A549 (cell line): Measurements from ENCODE around the gene GRIK1. TPM values are rescaled to one million over a fixed set of nuclear protein-coding genes. Genes with fewer than 3 reads are reported as not detected.

ENCODE experiments used
- ATAC-seq, 2 experiments: fragments of 200-7000 bp in 1 of 2; fragments of >200 bp in 1 of 2; cut with Nextera tagmentation in 1 of 2; cut with Tn5 transposase in 1 of 2; 3 replicates each; pipeline versions ENCODE4 v1.8.0 to v1.9.1; 2018 to 2020; ENCODE audit warnings: mild to moderate bottlenecking in 1 of 2, moderate library complexity in 1 of 2
- CTCF ChIA-PET: fragments of 300-600 bp; sonication (Branson Sonifier 250); formaldehyde crosslinking; extraction: SDS; loops from one replicate; lab custom pipeline; 2021; ENCODE audit warnings: antibody characterized with exemption, inconsistent platforms; lab: Yijun Ruan, JAX
- POLR2A ChIA-PET: fragments of 350-600 bp; formaldehyde crosslinking; extraction: SDS; loops from one replicate; lab custom pipeline; 2021; ENCODE audit warnings: antibody characterized with exemption, inconsistent platforms; lab: Yijun Ruan, JAX
- DNase-seq, 2 experiments: peaks; one replicate each; pipeline versions ENCODE4 v3.0.0 to v3.0.0-alpha.2; 2011 to 2016; ENCODE audit warnings: low read depth in 1 of 2, low spot score in 1 of 2
- FAIRE-seq: peaks from 2 replicates; lab custom pipeline; 2011; peaks lifted over from hg19 to GRCh38; lab: Jason Lieb, UNC
- H3K27ac ChIP-seq, 2 experiments: fragments of >200 bp; sonication (Bioruptor Twin); formaldehyde crosslinking; 3 replicates each; pipeline ENCODE4 v1.5.1; 2016 to 2017
- H3K4me1 ChIP-seq: fragments of >200 bp; sonication (Bioruptor Twin); formaldehyde crosslinking; 3 replicates; pipeline ENCODE4 v1.6.1; 2016
- H3K4me2 ChIP-seq: fragments of >200 bp; sonication (Bioruptor Twin); formaldehyde crosslinking; 3 replicates; pipeline ENCODE4 v1.6.1; 2016
- H3K4me3 ChIP-seq: fragments of >200 bp; sonication (Bioruptor Twin); formaldehyde crosslinking; 3 replicates; pipeline ENCODE4 v1.5.1; 2016
- H3K9me3 ChIP-seq: fragments of >200 bp; sonication (Bioruptor Twin); formaldehyde crosslinking; 3 replicates; pipeline ENCODE4 v1.6.1; 2016
- BCL3 ChIP-seq: fragments of >200 bp; sonication (Bioruptor Twin); formaldehyde crosslinking; IDR thresholded peaks from 3 replicates; pipeline ENCODE4 v1.6.1; 2016
- BHLHE40 ChIP-seq: IDR thresholded peaks from 2 replicates; pipeline ENCODE4 v1.6.1; 2012; ENCODE audit warnings: low read depth, low read length, inconsistent platforms
- CEBPB ChIP-seq, 2 experiments: fragments of >200 bp in 1 of 2; sonication (Bioruptor Twin) in 1 of 2; formaldehyde crosslinking in 1 of 2; IDR thresholded peaks; 2 replicates each; pipeline ENCODE4 v1.6.1; 2012 to 2016
- CHD2 ChIP-seq: fragments of 150-350 bp; IDR thresholded peaks from 2 replicates; pipeline ENCODE4 v1.6.1; 2014; ENCODE audit warnings: low read length; ENCODE audit not compliant: partially characterized antibody
- CHD4 ChIP-seq: fragments of 200-600 bp; sonication (generic); IDR thresholded peaks from 2 replicates; pipeline ENCODE4 v1.6.1; 2016; ENCODE audit warnings: antibody characterized with exemption, mild to moderate bottlenecking, borderline replicate concordance
- EP300 ChIP-seq, 2 experiments: fragments of >200 bp; sonication (Bioruptor Twin); formaldehyde crosslinking; IDR thresholded peaks; 2 replicates in 1 of 2; 3 replicates in 1 of 2; pipeline ENCODE4 v1.6.1; 2016 to 2017
- HOXA7 ChIP-seq: fragments of 250-450 bp; sonication (Bioruptor Pico); IDR thresholded peaks from 2 replicates; pipeline ENCODE4 v1.5.0; 2020; ENCODE audit warnings: mild to moderate bottlenecking, moderate library complexity
- HOXB13 ChIP-seq: fragments of 250-450 bp; sonication (Bioruptor Pico); IDR thresholded peaks from 2 replicates; pipeline ENCODE4 v1.5.0; 2020; ENCODE audit warnings: low read depth, mild to moderate bottlenecking, moderate library complexity
- HOXB5 ChIP-seq: fragments of 250-450 bp; sonication (Bioruptor Pico); IDR thresholded peaks from 2 replicates; pipeline ENCODE4 v1.5.0; 2020; ENCODE audit warnings: mild to moderate bottlenecking, moderate library complexity
- JUN ChIP-seq, 2 experiments: fragments of >200 bp; sonication (Bioruptor Twin); formaldehyde crosslinking; IDR thresholded peaks; 2 replicates in 1 of 2; 3 replicates in 1 of 2; pipeline ENCODE4 v1.6.1; 2016 to 2017
- MAFK ChIP-seq: fragments of 450-650 bp; IDR thresholded peaks from 2 replicates; pipeline ENCODE4 v1.6.1; 2014; ENCODE audit not compliant: partially characterized antibody
- MAX ChIP-seq: IDR thresholded peaks from 2 replicates; pipeline ENCODE4 v1.6.1; 2012
- MAZ ChIP-seq: fragments of 150-350 bp; IDR thresholded peaks from 2 replicates; pipeline ENCODE4 v1.6.1; 2014; ENCODE audit warnings: antibody characterized with exemption, low read depth, low read length, borderline replicate concordance
- NFE2L2 ChIP-seq: fragments of 150-350 bp; conservative IDR thresholded peaks from 2 replicates; pipeline ENCODE4 v1.6.1; 2014; ENCODE audit warnings: low read length
- NPAS2 ChIP-seq: fragments of 250-450 bp; sonication (Bioruptor Pico); IDR thresholded peaks from 2 replicates; pipeline ENCODE4 v1.8.0; 2022; ENCODE audit warnings: mild to moderate bottlenecking, moderate library complexity, borderline replicate concordance
- NR3C1 ChIP-seq: fragments of >200 bp; sonication (Bioruptor Twin); formaldehyde crosslinking; IDR thresholded peaks from 3 replicates; pipeline ENCODE4 v1.6.1; 2017
- PBX3 ChIP-seq: IDR thresholded peaks from 2 replicates; pipeline ENCODE4 v1.6.1; 2012
- POLR2A ChIP-seq: IDR thresholded peaks from 2 replicates; pipeline ENCODE4 v1.6.1; 2012; ENCODE audit warnings: mild to moderate bottlenecking, low read length
- POLR2AphosphoS2 ChIP-seq: conservative IDR thresholded peaks from 2 replicates; pipeline ENCODE4 v1.6.1; 2012; ENCODE audit warnings: low read length, improper control_type of control experiment, inconsistent platforms
- RAD21 ChIP-seq, 2 experiments: fragments of >200 bp in 1 of 2; sonication (Bioruptor Twin) in 1 of 2; formaldehyde crosslinking in 1 of 2; IDR thresholded peaks in 1 of 2; conservative IDR thresholded peaks in 1 of 2; 2 replicates in 1 of 2; 3 replicates in 1 of 2; pipeline ENCODE4 v1.6.1; 2012 to 2018; ENCODE audit warnings: inconsistent platforms in 1 of 2
- RNF2 ChIP-seq: fragments of 200-600 bp; sonication (generic); IDR thresholded peaks from 2 replicates; pipeline ENCODE4 v1.6.1; 2016; ENCODE audit warnings: low read depth, mild to moderate bottlenecking, antibody characterized with exemption, moderate library complexity, borderline replicate concordance
- SREBF2 ChIP-seq: fragments of 450-650 bp; IDR thresholded peaks from 2 replicates; pipeline ENCODE4 v1.6.1; 2014; ENCODE audit warnings: mild to moderate bottlenecking, moderate library complexity
- TFCP2L1 ChIP-seq: fragments of 250-450 bp; sonication (Bioruptor Pico); IDR thresholded peaks from 2 replicates; pipeline ENCODE4 v1.5.0; 2021; ENCODE audit warnings: mild to moderate bottlenecking
- ZC3H11A ChIP-seq: fragments of 450-650 bp; IDR thresholded peaks from 2 replicates; pipeline ENCODE4 v1.6.1; 2014; ENCODE audit warnings: antibody characterized with exemption, mild to moderate bottlenecking
- ZNF302 ChIP-seq: fragments of 250-450 bp; sonication (Bioruptor Pico); IDR thresholded peaks from 2 replicates; pipeline ENCODE4 v1.9.0; 2021; ENCODE audit warnings: inconsistent platforms, mild to moderate bottlenecking, moderate library complexity
- ZSCAN20 ChIP-seq: fragments of 250-450 bp; sonication (Bioruptor Pico); IDR thresholded peaks from 2 replicates; pipeline ENCODE4 v1.8.0; 2022; ENCODE audit warnings: mild to moderate bottlenecking, moderate library complexity
- WGBS: methylation state at CpG from one replicate; pipeline ENCODE4 v1.1.6; 2017; ENCODE audit errors: missing lambda C conversion rate; 5-methylcytosine and 5-hydroxymethylcytosine counted together
- polyA plus RNA-seq, 4 experiments: library from polyadenylated mRNA; depleted of rRNA in 3 of 4; stranded (reverse); fragments of >200 nt; fragmentation: RNase III in 1 of 4; extraction: RNeasy Plus Mini Kit Qiagen cat#74134 plus additional on column Dnase treatment in 1 of 4; gene quantifications; 2 replicates in 3 of 4; 3 replicates in 1 of 4; pipeline ENCODE4 v1.2.3, GENCODE V29; 2011 to 2017

Gene GRIK1
- polyA plus RNA-seq, 2 of the 4 experiments (the other 2 are of a cell fraction), result not detected

- no peak overlapping the region for H3K27ac ChIP-seq
- ATAC-seq (no peak), FAIRE-seq (no peak), DNase-seq (no peak)
- ChIA-PET CTCF (no interaction called here), POLR2A (no interaction called here)
- no peak for TF ChIP-seq NPAS2
- TF ChIP-seq SREBF2, result no peak
- TF ChIP-seq BCL3, result no peak
- TF ChIP-seq CHD2, result no peak
- no peak for TF ChIP-seq NR3C1
- TF ChIP-seq RAD21 (conservative IDR thresholded peaks at IDR 0.05 in 1 of 2, IDR thresholded peaks at IDR 0.05 in 1 of 2), result no peak
- no peak for TF ChIP-seq HOXA7 (CRISPR knock-in tag)
- no peak for TF ChIP-seq HOXB5 (CRISPR knock-in tag)
- no peak for TF ChIP-seq RNF2
- no peak for TF ChIP-seq HOXB13 (CRISPR knock-in tag)
- no peak for TF ChIP-seq NFE2L2
- no peak for TF ChIP-seq JUN (IDR thresholded peaks at IDR 0.05)
- no peak for TF ChIP-seq PBX3
- no peak for TF ChIP-seq ZSCAN20 (CRISPR knock-in tag)
- WGBS, result 11% methylated on average over 5 of the region's 5 CpGs
- H3K9me3 ChIP-seq, result no peaks in the 10 kb centered on the region
- no peak overlapping the region for H3K4me2 ChIP-seq
- H3K4me1 ChIP-seq, result no peaks in the 10 kb centered on the region
- no peak overlapping the region for H3K4me3 ChIP-seq
These were observed 247.9 kb downstream of the GRIK1 start for GRCh38 chr21:29691616-29692491.

- TF ChIP-seq MAZ (no peak), CHD2 (no peak), BHLHE40 (no peak), NPAS2 (no peak), CEBPB (IDR thresholded peaks at IDR 0.05) (no peak), POLR2AphosphoS2 (no peak), HOXB13 (CRISPR knock-in tag) (no peak), POLR2A (no peak), EP300 (IDR thresholded peaks at IDR 0.05) (no peak)
- FAIRE-seq (no peak), DNase-seq (no peak), ATAC-seq (no peak)
- CTCF ChIA-PET, result no interaction called here
- no peaks in the 10 kb centered on the region for H3K4me1 ChIP-seq
- H3K4me3 ChIP-seq, result no peak overlapping the region
- H3K9me3 ChIP-seq, result no peaks in the 10 kb centered on the region
- no peak overlapping the region for H3K4me2 ChIP-seq
- POLR2A ChIA-PET, result no interaction called here
- WGBS, result 23% methylated on average over 6 of the region's 6 CpGs
- H3K27ac ChIP-seq, result no peak overlapping the region
These were observed 250.0 kb downstream of the GRIK1 start for GRCh38 chr21:29689753-29690152.

GRCh38 chr21:29684106-29684505, 255.7 kb downstream of the GRIK1 start:
- no peak overlapping the region for H3K4me3 ChIP-seq
- TF ChIP-seq EP300 (IDR thresholded peaks at IDR 0.05) (no peak), MAX (no peak), CHD4 (no peak), NFE2L2 (no peak), ZC3H11A (no peak), PBX3 (no peak), JUN (IDR thresholded peaks at IDR 0.05) (no peak), TFCP2L1 (CRISPR knock-in tag) (no peak), MAFK (no peak), ZNF302 (CRISPR knock-in tag) (no peak)
- WGBS, result 0% methylated on average over 1 of the region's 1 CpG
- ChIA-PET CTCF (interaction anchor here (0.6 kb wide), 1 partner anchor 1263 kb away, joined by 4 read pairs; no protein-coding TSS in a partner anchor), POLR2A (no interaction called here)
- no peak for DNase-seq
- FAIRE-seq, result no peak
- H3K4me1 ChIP-seq, result no peaks in the 10 kb centered on the region
- no peak overlapping the region for H3K27ac ChIP-seq
- ATAC-seq, result no peak
- no peaks in the 10 kb centered on the region for H3K9me3 ChIP-seq
- no peak overlapping the region for H3K4me2 ChIP-seq
